Measurements from ENCODE around the gene PPP2R5E.

DNA sequence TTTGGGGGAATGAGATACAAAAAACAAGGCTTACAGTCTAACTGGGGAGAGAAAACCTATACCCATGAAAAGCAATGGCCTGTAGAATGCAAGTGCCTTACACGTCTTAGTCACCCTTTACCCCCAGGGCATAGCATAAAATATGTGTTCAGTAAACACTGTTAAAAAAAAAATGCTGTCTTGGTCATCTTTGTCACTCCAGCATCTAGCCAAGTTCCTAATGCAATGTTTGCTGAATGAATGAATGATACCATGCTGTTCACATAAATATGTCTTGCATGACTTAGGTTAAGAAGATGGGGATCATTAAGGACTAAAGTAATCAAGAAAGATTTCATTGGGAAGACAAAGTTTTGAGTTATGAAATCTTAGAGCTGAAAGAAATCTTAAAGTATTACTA, 38.5 kb downstream of the PPP2R5E start:
- no peak for TF ChIP-seq SP1 (IDR thresholded peaks at IDR 0.05)
- no peak for TF ChIP-seq CTCF (IDR thresholded peaks at IDR 0.05; ENCODE audit: low read depth, low read length, missing input control)
- no peak for TF ChIP-seq ZBTB33 (IDR thresholded peaks at IDR 0.05)
- no peak for TF ChIP-seq MAX (IDR thresholded peaks at IDR 0.05)
- TF ChIP-seq TAF1 (conservative IDR thresholded peaks at IDR 0.05) = no peak
- no peak for TF ChIP-seq GABPA (IDR thresholded peaks at IDR 0.05 in 1 of 2, conservative IDR thresholded peaks at IDR 0.05 in 1 of 2)
- no peak for TF ChIP-seq RXRA (IDR thresholded peaks at IDR 0.05)
- TF ChIP-seq RAD21 (IDR thresholded peaks at IDR 0.05) = no peak
- TF ChIP-seq, protein P1, sequence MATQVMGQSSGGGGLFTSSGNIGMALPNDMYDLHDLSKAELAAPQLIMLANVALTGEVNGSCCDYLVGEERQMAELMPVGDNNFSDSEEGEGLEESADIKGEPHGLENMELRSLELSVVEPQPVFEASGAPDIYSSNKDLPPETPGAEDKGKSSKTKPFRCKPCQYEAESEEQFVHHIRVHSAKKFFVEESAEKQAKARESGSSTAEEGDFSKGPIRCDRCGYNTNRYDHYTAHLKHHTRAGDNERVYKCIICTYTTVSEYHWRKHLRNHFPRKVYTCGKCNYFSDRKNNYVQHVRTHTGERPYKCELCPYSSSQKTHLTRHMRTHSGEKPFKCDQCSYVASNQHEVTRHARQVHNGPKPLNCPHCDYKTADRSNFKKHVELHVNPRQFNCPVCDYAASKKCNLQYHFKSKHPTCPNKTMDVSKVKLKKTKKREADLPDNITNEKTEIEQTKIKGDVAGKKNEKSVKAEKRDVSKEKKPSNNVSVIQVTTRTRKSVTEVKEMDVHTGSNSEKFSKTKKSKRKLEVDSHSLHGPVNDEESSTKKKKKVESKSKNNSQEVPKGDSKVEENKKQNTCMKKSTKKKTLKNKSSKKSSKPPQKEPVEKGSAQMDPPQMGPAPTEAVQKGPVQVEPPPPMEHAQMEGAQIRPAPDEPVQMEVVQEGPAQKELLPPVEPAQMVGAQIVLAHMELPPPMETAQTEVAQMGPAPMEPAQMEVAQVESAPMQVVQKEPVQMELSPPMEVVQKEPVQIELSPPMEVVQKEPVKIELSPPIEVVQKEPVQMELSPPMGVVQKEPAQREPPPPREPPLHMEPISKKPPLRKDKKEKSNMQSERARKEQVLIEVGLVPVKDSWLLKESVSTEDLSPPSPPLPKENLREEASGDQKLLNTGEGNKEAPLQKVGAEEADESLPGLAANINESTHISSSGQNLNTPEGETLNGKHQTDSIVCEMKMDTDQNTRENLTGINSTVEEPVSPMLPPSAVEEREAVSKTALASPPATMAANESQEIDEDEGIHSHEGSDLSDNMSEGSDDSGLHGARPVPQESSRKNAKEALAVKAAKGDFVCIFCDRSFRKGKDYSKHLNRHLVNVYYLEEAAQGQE (IDR thresholded peaks at IDR 0.05) = no peak
- TF ChIP-seq EGR1 (IDR thresholded peaks at IDR 0.05; ENCODE audit: low read depth in 2 of 2) = no peak
- TF ChIP-seq FOXA1 (IDR thresholded peaks at IDR 0.05) = no peak
- TF ChIP-seq, protein P2, sequence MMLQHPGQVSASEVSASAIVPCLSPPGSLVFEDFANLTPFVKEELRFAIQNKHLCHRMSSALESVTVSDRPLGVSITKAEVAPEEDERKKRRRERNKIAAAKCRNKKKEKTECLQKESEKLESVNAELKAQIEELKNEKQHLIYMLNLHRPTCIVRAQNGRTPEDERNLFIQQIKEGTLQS (IDR thresholded peaks at IDR 0.05) = no peak

Data from liver (tissue), 3 donors.